Activated naive CD8-positive, alpha-beta T cell treated with anti-CD3 and anti-CD28 coated beads for 36 hours (primary cell): ENCODE measurements around the gene ZNF92. TPM values are rescaled to one million over a fixed set of nuclear protein-coding genes. Genes with fewer than 3 reads are reported as not detected.
"Not testable (repeated sequence)": the region's sequence is repeated elsewhere in the genome, so short reads cannot be mapped to it uniquely, and the experiment has no call there.

Experiments used
- DNase-seq: peaks from one replicate; pipeline ENCODE4 v3.0.0; 2021
- H3K27ac Mint-ChIP-seq: one replicate; pipeline ENCODE4 v1.8.0; 2022; ENCODE audit warnings: mild to moderate bottlenecking, moderate library complexity, mixed read lengths
- H3K27me3 Mint-ChIP-seq: one replicate; pipeline ENCODE4 v1.8.0; 2022; ENCODE audit warnings: mild to moderate bottlenecking, mixed read lengths
- H3K36me3 Mint-ChIP-seq: one replicate; pipeline ENCODE4 v1.8.0; 2021; ENCODE audit warnings: mild to moderate bottlenecking, mixed read lengths
- H3K4me1 Mint-ChIP-seq: one replicate; pipeline ENCODE4 v1.8.0; 2021; ENCODE audit warnings: mixed read lengths
- H3K4me3 Mint-ChIP-seq: one replicate; pipeline ENCODE4 v1.8.0; 2022; ENCODE audit warnings: mild to moderate bottlenecking, moderate library complexity, mixed read lengths
- H3K9me3 Mint-ChIP-seq: one replicate; pipeline ENCODE4 v1.8.0; 2022; ENCODE audit warnings: mixed read lengths
- total RNA-seq, 2 experiments: library from RNA; stranded (reverse); gene quantifications; one replicate each; pipeline ENCODE4 v1.2.3, GENCODE V29; 2021

The ZNF92 gene
- total RNA-seq, 2 experiments from 2014 or later = 13.2 to 13.7 TPM

GRCh38 chr7:65398671-65399070 lies 25.0 kb downstream of the ZNF92 start:
- H3K27me3 Mint-ChIP-seq, DNase-seq, H3K27ac Mint-ChIP-seq, H3K4me1 Mint-ChIP-seq, H3K4me3 Mint-ChIP-seq: not testable (repeated sequence)
- H3K9me3 Mint-ChIP-seq = peaks cover 32% of the 10 kb centered on the region
- H3K36me3 Mint-ChIP-seq = peaks cover 80% of the 10 kb centered on the region

GRCh38 chr7:65399101-65399500 lies 25.4 kb downstream of the ZNF92 start:
- H3K4me1 Mint-ChIP-seq, H3K4me3 Mint-ChIP-seq, H3K27me3 Mint-ChIP-seq, H3K27ac Mint-ChIP-seq, DNase-seq: not testable (repeated sequence)
- peaks cover 79% of the 10 kb centered on the region for H3K36me3 Mint-ChIP-seq
- H3K9me3 Mint-ChIP-seq = peaks cover 32% of the 10 kb centered on the region

GRCh38 chr7:65404020-65404419 lies 30.4 kb downstream of the ZNF92 start:
- H3K27ac Mint-ChIP-seq = no peak overlapping the region
- peaks cover 34% of the 10 kb centered on the region for H3K36me3 Mint-ChIP-seq
- peaks cover 3% of the 10 kb centered on the region for H3K27me3 Mint-ChIP-seq
- no peak for DNase-seq
- peaks cover 40% of the 10 kb centered on the region for H3K9me3 Mint-ChIP-seq
- no peak overlapping the region for H3K4me3 Mint-ChIP-seq
- no peaks in the 10 kb centered on the region for H3K4me1 Mint-ChIP-seq

- H3K4me3 Mint-ChIP-seq, H3K4me1 Mint-ChIP-seq, DNase-seq, H3K27me3 Mint-ChIP-seq, H3K27ac Mint-ChIP-seq: not testable (repeated sequence)
- peaks cover 17% of the 10 kb centered on the region for H3K36me3 Mint-ChIP-seq
- H3K9me3 Mint-ChIP-seq = peaks cover 36% of the 10 kb centered on the region
Observed at GRCh38 chr7:65406706-65407105, 33.1 kb downstream of the ZNF92 start.

- H3K4me1 Mint-ChIP-seq = no peaks in the 10 kb centered on the region
Observed at GRCh38 chr7:65409363-65409762, 35.7 kb downstream of the ZNF92 start.

GRCh38 chr7:65411249-65411648 lies 37.6 kb downstream of the ZNF92 start:
- Mint-ChIP-seq H3K27me3 (peaks cover 3% of the 10 kb centered on the region), H3K9me3 (peaks cover 17% of the 10 kb centered on the region), H3K27ac (no peak overlapping the region), H3K4me1 (no peaks in the 10 kb centered on the region), H3K36me3 (no peaks in the 10 kb centered on the region), H3K4me3 (no peak overlapping the region)
- no peak for DNase-seq

More at GRCh38 chr7:65409363-65409762, 35.7 kb downstream of the ZNF92 start:
- Mint-ChIP-seq H3K4me3 (no peak overlapping the region), H3K9me3 (peaks cover 28% of the 10 kb centered on the region), H3K27me3 (peaks cover 3% of the 10 kb centered on the region), H3K27ac (no peak overlapping the region), H3K36me3 (no peaks in the 10 kb centered on the region)
- DNase-seq = no peak

GRCh38 chr7:65422670-65423069 lies 49.0 kb downstream of the ZNF92 start:
- H3K4me1 Mint-ChIP-seq = no peaks in the 10 kb centered on the region
- no peak overlapping the region for H3K4me3 Mint-ChIP-seq
- peaks cover 3% of the 10 kb centered on the region for H3K36me3 Mint-ChIP-seq
- H3K9me3 Mint-ChIP-seq = peaks cover 49% of the 10 kb centered on the region
- DNase-seq = no peak
- H3K27ac Mint-ChIP-seq = no peak overlapping the region
- H3K27me3 Mint-ChIP-seq = no peaks in the 10 kb centered on the region

- not testable (repeated sequence) for H3K27me3 Mint-ChIP-seq, H3K4me1 Mint-ChIP-seq, DNase-seq, H3K27ac Mint-ChIP-seq, H3K36me3 Mint-ChIP-seq, H3K4me3 Mint-ChIP-seq
- peaks cover 49% of the 10 kb centered on the region for H3K9me3 Mint-ChIP-seq
Observed at GRCh38 chr7:65423286-65423685, 49.6 kb downstream of the ZNF92 start.

GRCh38 chr7:65429642-65430343 lies 56.1 kb downstream of the ZNF92 start:
- DNase-seq = no peak
- Mint-ChIP-seq H3K4me3 (no peak overlapping the region), H3K27ac (no peak overlapping the region), H3K9me3 (peaks cover 33% of the 10 kb centered on the region), H3K4me1 (no peaks in the 10 kb centered on the region), H3K27me3 (no peaks in the 10 kb centered on the region), H3K36me3 (no peaks in the 10 kb centered on the region)

- Mint-ChIP-seq H3K27me3 (peaks cover under 1% of the 10 kb centered on the region), H3K4me1 (no peaks in the 10 kb centered on the region), H3K36me3 (no peaks in the 10 kb centered on the region), H3K9me3 (peaks cover 27% of the 10 kb centered on the region), H3K4me3 (no peak overlapping the region), H3K27ac (no peak overlapping the region)
- DNase-seq = no peak
Observed at GRCh38 chr7:65430344-65431186, 56.9 kb downstream of the ZNF92 start.

- Mint-ChIP-seq H3K9me3 (peaks cover 3% of the 10 kb centered on the region), H3K4me3 (no peak overlapping the region), H3K36me3 (no peaks in the 10 kb centered on the region), H3K27ac (no peak overlapping the region), H3K4me1 (no peaks in the 10 kb centered on the region), H3K27me3 (peaks cover 7% of the 10 kb centered on the region)
- no peak for DNase-seq
Observed at GRCh38 chr7:65434307-65434706, 60.7 kb downstream of the ZNF92 start.

GRCh38 chr7:65436163-65436562 lies 62.5 kb downstream of the ZNF92 start:
- H3K4me1 Mint-ChIP-seq = no peaks in the 10 kb centered on the region
- DNase-seq = no peak
- H3K36me3 Mint-ChIP-seq = no peaks in the 10 kb centered on the region
- H3K27ac Mint-ChIP-seq = no peak overlapping the region
- peaks cover 7% of the 10 kb centered on the region for H3K27me3 Mint-ChIP-seq
- H3K4me3 Mint-ChIP-seq = no peak overlapping the region
- H3K9me3 Mint-ChIP-seq = peaks cover 2% of the 10 kb centered on the region

GRCh38 chr7:65438598-65438997 lies 64.9 kb downstream of the ZNF92 start:
- Mint-ChIP-seq H3K27ac (no peak overlapping the region), H3K4me3 (no peak overlapping the region), H3K27me3 (peaks cover 7% of the 10 kb centered on the region), H3K9me3 (peaks cover 2% of the 10 kb centered on the region), H3K4me1 (peaks cover 4% of the 10 kb centered on the region), H3K36me3 (no peaks in the 10 kb centered on the region)
- DNase-seq = no peak

- no peak overlapping the region for H3K27ac Mint-ChIP-seq
- H3K9me3 Mint-ChIP-seq = no peaks in the 10 kb centered on the region
Observed at GRCh38 chr7:65441010-65441409, 67.4 kb downstream of the ZNF92 start.

GRCh38 chr7:65444205-65444842 lies 70.7 kb downstream of the ZNF92 start:
- peaks cover 3% of the 10 kb centered on the region for H3K9me3 Mint-ChIP-seq
- H3K36me3 Mint-ChIP-seq = no peaks in the 10 kb centered on the region
- DNase-seq = no peak
- peaks cover 5% of the 10 kb centered on the region for H3K4me1 Mint-ChIP-seq
- no peak overlapping the region for H3K27ac Mint-ChIP-seq
- no peak overlapping the region for H3K4me3 Mint-ChIP-seq
- H3K27me3 Mint-ChIP-seq = no peaks in the 10 kb centered on the region

More at GRCh38 chr7:65441010-65441409, 67.4 kb downstream of the ZNF92 start:
- no peak for DNase-seq
- H3K4me3 Mint-ChIP-seq = no peak overlapping the region
- no peaks in the 10 kb centered on the region for H3K36me3 Mint-ChIP-seq
- H3K4me1 Mint-ChIP-seq = peaks cover 5% of the 10 kb centered on the region
- H3K27me3 Mint-ChIP-seq = peaks cover 3% of the 10 kb centered on the region
